ENCODE data around the gene GRHL1. TPM values are rescaled to one million over a fixed set of nuclear protein-coding genes. Genes with fewer than 3 reads are reported as not detected.
"Not testable (repeated sequence)": the region's sequence is repeated elsewhere in the genome, so short reads cannot be mapped to it uniquely, and the experiment has no call there.

GRHL1 gene
- total RNA-seq, 1 donor from 2014 or later, result 0.53 TPM

DNA sequence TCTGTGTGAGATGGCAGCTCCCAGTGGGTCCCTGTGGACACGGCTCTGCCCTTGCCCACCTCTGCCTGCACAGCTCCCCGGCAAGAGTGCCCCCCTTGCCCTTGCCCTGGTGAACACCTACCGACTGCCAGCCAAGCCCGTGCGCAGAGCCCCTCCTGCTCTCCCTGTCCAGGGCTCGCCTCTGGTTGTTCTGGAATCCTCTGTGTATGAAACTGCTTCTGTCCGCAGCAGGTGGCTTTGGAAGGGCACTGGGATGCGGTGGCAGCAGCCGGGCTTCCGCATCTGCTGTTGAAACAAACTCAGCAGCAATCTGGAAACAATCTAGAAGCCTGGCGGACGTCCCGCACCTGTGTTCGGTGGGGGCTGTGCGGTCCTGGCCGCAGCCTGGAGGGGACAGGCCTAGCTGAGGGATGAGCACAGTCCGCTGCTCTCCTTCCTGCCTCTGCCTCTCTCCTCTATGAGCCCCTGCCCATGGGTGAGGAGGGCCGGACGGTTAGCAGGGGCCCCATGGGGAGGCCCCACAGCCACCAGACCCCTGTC is 57.8 kb downstream of the GRHL1 start:
- DNase-seq (ENCODE audit: low read depth, low spot score), result no peak

- no peak for DNase-seq (ENCODE audit: low read depth, low spot score)
Measured at GRCh38 chr2:10009811-10010781, 58.6 kb downstream of the GRHL1 start.

DNA sequence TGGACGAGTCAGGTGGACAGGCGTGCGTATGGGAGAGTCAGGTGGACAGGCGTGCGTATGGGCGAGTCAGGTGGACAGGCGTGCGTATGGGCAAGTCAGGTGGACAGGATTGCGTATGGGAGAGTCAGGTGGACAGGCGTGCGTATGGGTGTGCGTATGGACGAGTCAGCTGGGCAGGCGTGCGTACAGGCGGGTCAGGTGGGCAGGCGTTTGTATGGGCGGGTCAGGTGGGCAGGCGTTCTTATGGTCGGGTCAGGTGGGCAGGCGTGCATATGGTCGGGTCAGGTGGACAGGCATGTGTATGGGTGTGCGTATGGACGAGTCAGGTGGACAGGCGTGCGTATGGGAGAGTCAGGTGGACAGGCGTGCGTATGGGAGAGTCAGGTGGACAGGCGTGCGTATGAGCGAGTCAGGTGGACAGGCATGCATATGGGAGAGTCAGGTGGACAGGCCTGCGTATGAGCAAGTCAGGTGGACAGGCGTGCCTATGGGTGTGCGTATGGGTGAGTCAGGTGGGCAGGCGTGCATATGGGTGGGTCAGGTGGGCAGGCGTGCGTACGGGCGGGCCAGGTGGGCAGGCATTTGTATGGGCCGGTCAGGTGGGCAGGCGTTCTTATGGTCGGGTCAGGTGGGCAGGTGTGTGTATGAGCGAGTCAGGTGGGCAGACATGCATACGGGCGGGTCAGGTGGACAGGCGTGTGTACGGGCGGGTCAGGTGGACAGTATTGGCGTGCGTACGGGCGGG is 59.5 kb downstream of the GRHL1 start:
- DNase-seq (ENCODE audit: low read depth, low spot score), result not testable (repeated sequence)

DNA sequence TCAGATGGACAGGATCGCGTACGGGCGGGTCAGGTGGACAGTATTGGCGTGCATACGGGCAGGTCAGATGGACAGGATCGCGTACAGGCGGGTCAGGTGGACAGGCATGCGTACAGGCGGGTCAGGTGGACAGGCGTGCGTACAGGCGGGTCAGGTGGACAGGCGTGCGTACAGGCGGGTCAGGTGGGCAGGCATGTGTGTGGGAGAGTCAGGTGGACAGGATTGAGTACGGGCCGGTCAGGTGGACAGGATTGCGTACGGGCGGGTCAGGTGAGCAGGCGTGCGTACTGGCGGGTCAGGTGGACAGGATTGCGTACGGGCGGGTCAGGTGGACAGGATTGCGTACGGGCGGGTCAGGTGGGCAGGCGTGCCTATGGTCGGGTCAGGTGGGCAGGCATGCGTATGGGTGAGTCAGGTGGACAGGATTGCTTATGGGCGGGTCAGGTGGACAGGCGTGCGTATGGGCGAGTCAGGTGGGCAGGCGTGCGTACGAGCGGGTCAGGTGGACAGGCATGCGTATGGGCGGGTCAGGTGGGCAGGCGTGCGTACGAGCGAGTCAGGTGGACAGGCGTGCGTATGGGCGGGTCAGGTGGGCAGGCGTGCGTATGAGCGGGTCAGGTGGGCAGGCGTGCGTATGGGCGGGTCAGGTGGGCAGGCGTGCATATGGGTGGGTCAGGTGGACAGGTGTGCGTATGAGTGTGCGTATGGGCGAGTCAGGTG is 60.3 kb downstream of the GRHL1 start:
- not testable (repeated sequence) for DNase-seq (ENCODE audit: low read depth, low spot score)

- not testable (repeated sequence) for DNase-seq (ENCODE audit: low read depth, low spot score)
Measured at GRCh38 chr2:10012366-10012962, 61.0 kb downstream of the GRHL1 start.

DNA sequence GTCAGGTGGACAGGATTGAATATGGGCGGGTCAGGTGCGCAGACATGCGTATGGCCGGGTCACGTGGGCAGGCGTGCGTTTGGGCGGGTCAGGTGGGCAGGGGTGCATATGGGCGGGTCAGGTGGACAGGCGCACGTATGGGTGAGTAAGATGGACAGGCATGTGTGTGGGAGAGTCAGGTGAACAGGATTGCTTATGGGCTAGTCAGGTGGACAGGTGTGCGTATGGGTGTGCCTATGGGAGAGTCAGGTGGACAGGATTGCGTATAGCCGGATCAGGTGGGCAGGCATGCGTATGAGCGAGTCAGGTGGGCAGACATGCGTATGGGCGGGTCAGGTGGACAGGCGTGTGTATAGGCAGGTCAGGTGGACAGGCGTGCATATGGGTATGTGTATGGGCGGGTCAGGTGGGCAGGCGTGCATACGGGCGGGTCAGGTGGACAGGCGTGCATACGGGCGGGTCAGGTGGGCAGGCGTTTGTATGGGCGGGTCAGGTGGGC is 61.5 kb downstream of the GRHL1 start:
- DNase-seq (ENCODE audit: low read depth, low spot score), result no peak

DNA sequence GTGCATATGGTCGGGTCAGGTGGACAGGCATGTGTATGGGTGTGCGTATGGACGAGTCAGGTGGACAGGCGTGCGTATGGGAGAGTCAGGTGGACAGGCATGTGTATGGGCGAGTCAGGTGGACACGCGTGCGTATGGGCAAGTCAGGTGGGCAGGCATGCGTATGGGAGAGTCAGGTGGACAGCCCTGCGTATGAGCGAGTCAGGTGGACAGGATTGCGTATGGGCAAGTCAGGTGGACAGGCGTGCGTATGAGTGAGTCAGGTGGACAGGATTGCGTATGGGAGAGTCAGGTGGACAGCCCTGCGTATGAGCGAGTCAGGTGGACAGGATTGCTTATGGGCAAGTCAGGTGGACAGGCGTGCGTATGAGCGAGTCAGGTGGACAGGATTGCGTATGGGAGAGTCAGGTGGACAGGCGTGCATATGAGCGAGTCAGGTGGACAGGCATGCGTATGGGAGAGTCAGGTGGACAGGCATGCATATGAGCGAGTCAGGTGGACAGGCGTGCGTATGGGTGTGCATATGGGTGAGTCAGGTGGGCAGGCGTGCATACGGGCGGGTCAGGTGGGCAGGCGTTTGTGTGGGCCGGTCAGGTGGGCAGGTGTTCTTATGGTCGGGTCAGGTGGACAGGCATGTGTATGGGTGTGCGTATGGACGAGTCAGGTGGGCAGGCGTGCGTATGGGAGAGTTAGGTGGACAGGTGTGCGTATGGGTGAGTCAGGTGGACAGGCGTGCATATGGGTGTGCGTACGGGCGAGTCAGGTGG is 62.3 kb downstream of the GRHL1 start:
- DNase-seq (ENCODE audit: low read depth, low spot score), result not testable (repeated sequence)

GRCh38 chr2:10014418-10015190 is 63.1 kb downstream of the GRHL1 start:
- DNase-seq (ENCODE audit: low read depth, low spot score), result no peak

- not testable (repeated sequence) for DNase-seq (ENCODE audit: low read depth, low spot score)
Measured at GRCh38 chr2:10015376-10015989, 64.0 kb downstream of the GRHL1 start.

DNA sequence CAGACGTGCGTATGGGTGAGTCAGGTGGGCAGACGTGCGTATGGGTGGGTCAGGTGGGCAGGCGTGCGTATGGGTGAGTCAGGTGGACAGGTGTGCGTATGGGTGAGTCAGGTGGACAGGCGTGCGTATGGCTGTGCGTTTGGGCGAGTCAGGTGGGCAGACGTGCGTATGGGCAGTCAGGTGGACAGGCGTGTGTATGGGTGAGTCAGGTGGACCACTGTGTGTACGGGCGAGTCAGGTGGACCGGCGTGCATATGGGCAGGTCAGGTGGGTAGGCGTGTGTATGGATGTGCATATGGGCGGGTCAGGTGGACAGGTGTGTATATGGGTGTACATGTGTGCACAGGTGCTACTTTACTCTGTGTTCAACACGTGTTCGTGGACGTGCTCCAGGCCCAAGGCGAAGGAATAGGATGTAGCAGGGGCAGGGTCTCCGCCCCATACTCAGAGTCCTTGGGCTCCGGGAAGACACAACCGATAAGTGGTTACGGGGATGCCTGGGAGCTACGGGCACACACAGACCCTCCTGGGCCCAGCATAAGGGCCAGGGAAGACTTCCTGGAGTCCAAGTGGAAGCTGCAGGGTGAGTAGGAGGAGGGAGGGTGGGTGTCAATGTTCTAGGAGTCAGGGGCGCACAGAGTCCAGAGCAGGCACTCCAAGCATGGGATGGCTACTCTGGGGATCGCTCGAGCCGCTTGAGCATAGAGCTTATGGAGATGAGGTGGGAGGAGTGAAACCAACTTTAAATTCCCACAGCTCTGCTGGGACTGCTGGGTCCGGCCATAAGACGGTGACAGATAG is 64.7 kb downstream of the GRHL1 start:
- DNase-seq (ENCODE audit: low read depth, low spot score), result no peak

- DNase-seq (ENCODE audit: low read depth, low spot score), result no peak
Measured at GRCh38 chr2:10016802-10017258, 65.3 kb downstream of the GRHL1 start.

GRCh38 chr2:10017313-10017941 is 65.9 kb downstream of the GRHL1 start:
- no peak for DNase-seq (ENCODE audit: low read depth, low spot score)

GRCh38 chr2:10019174-10019573 is 67.7 kb downstream of the GRHL1 start:
- DNase-seq (ENCODE audit: low read depth, low spot score), result no peak

DNA sequence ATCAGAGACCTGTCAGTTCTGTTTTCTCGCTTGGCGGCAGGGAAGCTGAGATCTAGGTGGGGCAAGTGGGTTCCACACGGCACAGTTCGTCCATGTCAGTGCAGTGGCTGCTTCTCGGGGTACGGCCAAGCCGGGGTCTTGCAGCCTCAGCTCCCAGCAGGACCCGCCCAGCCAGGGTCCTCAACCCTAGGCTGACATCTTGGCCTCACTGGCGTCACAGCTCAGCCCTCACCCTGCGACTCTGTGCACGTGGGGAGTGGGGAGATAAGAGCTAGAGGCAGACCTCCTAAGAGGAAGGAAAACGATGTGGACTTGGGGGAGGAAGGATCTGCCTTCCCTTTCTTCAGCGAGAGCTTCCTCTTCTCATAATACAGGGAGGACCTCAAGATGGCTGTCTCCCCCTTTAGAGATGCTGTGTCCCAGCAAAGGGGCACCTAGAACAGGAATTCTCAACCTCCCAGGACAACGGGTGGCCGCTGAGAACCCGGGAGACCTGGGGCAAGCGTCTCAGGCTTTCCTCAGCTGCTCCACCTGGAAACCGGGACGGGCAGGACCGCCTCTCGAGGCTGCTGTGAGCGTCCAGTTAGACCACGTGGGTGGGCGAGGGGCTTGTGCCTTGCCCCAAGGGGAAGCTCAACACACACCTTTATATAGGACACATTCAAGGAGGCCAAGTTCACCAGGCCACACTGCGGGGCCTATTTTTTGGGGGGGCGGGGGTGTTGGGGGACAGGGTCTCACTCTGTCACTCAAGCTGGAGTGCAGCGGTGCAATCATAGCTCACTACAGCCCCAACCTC is 68.3 kb downstream of the GRHL1 start:
- DNase-seq (ENCODE audit: low read depth, low spot score), result no peak

GRCh38 chr2:10022041-10022421 is 70.5 kb downstream of the GRHL1 start:
- DNase-seq (ENCODE audit: low read depth, low spot score), result no peak

- DNase-seq (ENCODE audit: low read depth, low spot score), result no peak
Measured at GRCh38 chr2:10022445-10022844, 71.0 kb downstream of the GRHL1 start.
